Psoas muscle (tissue), 8 donors: ENCODE data around the gene MGAT5B. TPM values are rescaled to one million over a fixed set of nuclear protein-coding genes. Genes with fewer than 3 reads are reported as not detected.

Experiments
- ATAC-seq, 4 donors: fragments of 200-7000 bp; cut with Tn5 transposase; one replicate each; pipeline ENCODE4 v1.9.1; 2020; ENCODE audit warnings: moderate library complexity in 3 of 4, mild to moderate bottlenecking in 2 of 4
- DNase-seq, 2 donors: peaks; one replicate each; pipeline ENCODE4 v3.0.0-alpha.2; 2020
- H3K27ac ChIP-seq: fragments of 200-600 bp; one replicate; pipeline ENCODE4 v1.8.0; 2022
- H3K27me3 ChIP-seq, 3 donors: fragments of 200-600 bp in 1 of 3; one replicate each; pipeline versions ENCODE4 v1.6.1 to v1.8.0; 2013 to 2022; ENCODE audit warnings: low read length in 2 of 3, mild to moderate bottlenecking in 2 of 3, moderate library complexity in 1 of 3; ENCODE audit not compliant: insufficient read depth in 3 of 3
- H3K36me3 ChIP-seq, 2 donors: fragments of 200-600 bp in 1 of 2; one replicate each; pipeline versions ENCODE4 v1.6.1 to v1.8.0; 2013 to 2022; ENCODE audit warnings: low read depth in 1 of 2, mild to moderate bottlenecking in 1 of 2, moderate library complexity in 1 of 2; ENCODE audit not compliant: insufficient read depth in 1 of 2
- H3K4me1 ChIP-seq: fragments of 200-600 bp; one replicate; pipeline ENCODE4 v1.8.0; 2022
- H3K4me3 ChIP-seq: fragments of 200-600 bp; one replicate; pipeline ENCODE4 v1.8.0; 2022; ENCODE audit warnings: mild to moderate bottlenecking
- H3K9me3 ChIP-seq: fragments of 200-600 bp; one replicate; pipeline ENCODE4 v1.8.0; 2022
- WGBS, 3 donors: extraction: QIAGEN DNeasy Blood & Tissue Kit; methylation state at CpG; one replicate each; pipeline versions ENCODE4 v1.1.6 to v1.1.7; 2013; 5-methylcytosine and 5-hydroxymethylcytosine counted together
- intact Hi-C, 2 donors: fragments of 100-400 bp; cut with DNase I; formaldehyde crosslinking; loops; one replicate each; pipeline versions ENCODE4 v1.11.0 to v1.14.2; 2022
- polyA plus RNA-seq, 3 donors: library from polyadenylated mRNA; stranded (reverse); fragments of 200-250 nt; gene quantifications; one replicate each; pipeline ENCODE4 v1.2.3, GENCODE V29; 2013
- total RNA-seq, 4 donors: library from RNA; stranded (reverse); fragmentation: NEBNext Ultra II Directional in 2 of 4; extraction: Animal tissue kit (Norgen Biotek cat#: 25700) in 2 of 4; gene quantifications; one replicate each; pipeline versions ENCODE4 v1.2.1 to v1.2.4, GENCODE V29; 2021 to 2023
- TF ChIP-seq, protein P1 (sequence below): fragments of 200-600 bp; IDR thresholded peaks from one replicate; pipeline ENCODE4 v1.8.0; 2022; ENCODE audit warnings: antibody characterized with exemption
- donor health status: healthy with polysubstance abuse.
- donor health status: DM: no; HTN: no; CAD: no; lungs with moderate emphysema.
- donor health status: Bipolar disorder and iron deficiency.
- donor health status: healthy.
- donor health status: DM: yes; HTN: yes; CAD: no.
- donor health status: DM: no; HTN: no; CAD: no.
- donor health status: DM: no; HTN: no; CAD: no.
- donor health status: DM: yes; HTN: yes; CAD: no.

Gene MGAT5B
- total and polyA plus RNA-seq, 7 donors = 0.03 to 0.34 (median 0.05) TPM; not detected in 3

DNA sequence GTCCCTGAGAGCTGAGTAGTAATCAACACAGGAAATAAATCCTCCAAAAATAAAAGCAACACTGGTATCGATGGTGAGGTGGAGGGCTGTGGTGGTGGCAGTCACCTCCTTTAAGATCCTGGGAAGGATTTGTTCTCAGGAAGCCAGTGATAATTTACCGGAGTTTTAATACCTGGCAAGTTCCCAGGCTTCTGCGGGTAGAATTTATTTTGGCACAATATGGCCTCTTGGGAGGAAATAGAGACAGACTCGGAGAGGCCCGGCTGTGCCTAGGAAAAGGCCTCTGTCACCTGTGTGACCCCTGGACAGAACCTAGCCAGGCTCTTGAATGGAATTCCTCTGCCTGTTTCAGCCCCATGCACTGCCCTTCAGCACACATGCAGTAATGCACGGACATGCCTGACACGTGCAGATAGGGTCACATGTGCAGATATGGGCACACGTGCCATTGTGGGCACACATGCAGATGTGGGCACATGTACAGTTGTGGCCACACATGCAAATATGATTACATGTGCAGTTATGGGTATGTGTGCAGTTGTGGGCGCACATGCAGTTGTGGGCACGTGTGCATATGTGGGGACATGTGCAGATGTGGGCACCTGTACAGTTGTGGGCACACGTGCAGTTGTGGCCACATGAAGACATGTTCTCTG lies 33.5 kb downstream of the MGAT5B start:
- no peaks in the 10 kb centered on the region for H3K9me3 ChIP-seq
- 45 to 50% (median 46%) methylated on average over 11 of the region's 11 CpGs for WGBS, 3 donors
- intact Hi-C loops = no loop called here
- TF ChIP-seq, protein P1, sequence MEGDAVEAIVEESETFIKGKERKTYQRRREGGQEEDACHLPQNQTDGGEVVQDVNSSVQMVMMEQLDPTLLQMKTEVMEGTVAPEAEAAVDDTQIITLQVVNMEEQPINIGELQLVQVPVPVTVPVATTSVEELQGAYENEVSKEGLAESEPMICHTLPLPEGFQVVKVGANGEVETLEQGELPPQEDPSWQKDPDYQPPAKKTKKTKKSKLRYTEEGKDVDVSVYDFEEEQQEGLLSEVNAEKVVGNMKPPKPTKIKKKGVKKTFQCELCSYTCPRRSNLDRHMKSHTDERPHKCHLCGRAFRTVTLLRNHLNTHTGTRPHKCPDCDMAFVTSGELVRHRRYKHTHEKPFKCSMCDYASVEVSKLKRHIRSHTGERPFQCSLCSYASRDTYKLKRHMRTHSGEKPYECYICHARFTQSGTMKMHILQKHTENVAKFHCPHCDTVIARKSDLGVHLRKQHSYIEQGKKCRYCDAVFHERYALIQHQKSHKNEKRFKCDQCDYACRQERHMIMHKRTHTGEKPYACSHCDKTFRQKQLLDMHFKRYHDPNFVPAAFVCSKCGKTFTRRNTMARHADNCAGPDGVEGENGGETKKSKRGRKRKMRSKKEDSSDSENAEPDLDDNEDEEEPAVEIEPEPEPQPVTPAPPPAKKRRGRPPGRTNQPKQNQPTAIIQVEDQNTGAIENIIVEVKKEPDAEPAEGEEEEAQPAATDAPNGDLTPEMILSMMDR = no peak
- no peaks in the 10 kb centered on the region for H3K4me1 ChIP-seq
- ATAC-seq = no peak
- peaks cover 0 to 32% (median 5%) of the 10 kb centered on the region in 3 donors for H3K27me3 ChIP-seq
- no peak overlapping the region for H3K27ac ChIP-seq
- H3K4me3 ChIP-seq = no peak overlapping the region
- no peaks in the 10 kb centered on the region for H3K36me3 ChIP-seq
- no peak for DNase-seq

DNA sequence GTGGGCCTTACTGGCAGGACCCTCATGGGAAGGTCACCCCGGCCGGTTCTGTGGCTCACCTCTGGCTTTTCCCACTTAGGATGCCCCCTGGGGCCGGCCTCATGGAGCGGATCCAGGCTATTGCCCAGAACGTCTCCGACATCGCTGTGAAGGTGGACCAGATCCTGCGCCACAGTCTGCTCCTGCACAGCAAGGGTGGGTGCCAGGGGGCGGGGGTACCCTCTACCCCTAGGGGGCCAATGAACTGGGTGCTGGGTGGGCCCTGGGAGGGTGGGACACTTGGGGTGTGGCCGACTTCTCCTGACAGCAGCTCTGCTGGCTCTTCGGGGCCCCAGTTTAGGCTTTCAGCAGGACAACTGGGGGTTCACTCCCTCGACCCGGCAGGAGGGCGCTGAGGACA lies 34.3 kb downstream of the MGAT5B start:
- TF ChIP-seq, protein P1 = no peak
- WGBS, 3 donors = 84 to 91% (median 88%) methylated on average over 14 of the region's 14 CpGs
- Histone ChIP-seq H3K4me1 (no peaks in the 10 kb centered on the region), H3K4me3 (no peak overlapping the region), H3K27ac (no peak overlapping the region), H3K27me3 (peaks cover 0 to 36% (median 5%) of the 10 kb centered on the region in 3 donors), H3K36me3 (no peaks in the 10 kb centered on the region), H3K9me3 (no peaks in the 10 kb centered on the region)
- no peak for ATAC-seq
- DNase-seq = no peak
- intact Hi-C loops = no loop called here

DNA sequence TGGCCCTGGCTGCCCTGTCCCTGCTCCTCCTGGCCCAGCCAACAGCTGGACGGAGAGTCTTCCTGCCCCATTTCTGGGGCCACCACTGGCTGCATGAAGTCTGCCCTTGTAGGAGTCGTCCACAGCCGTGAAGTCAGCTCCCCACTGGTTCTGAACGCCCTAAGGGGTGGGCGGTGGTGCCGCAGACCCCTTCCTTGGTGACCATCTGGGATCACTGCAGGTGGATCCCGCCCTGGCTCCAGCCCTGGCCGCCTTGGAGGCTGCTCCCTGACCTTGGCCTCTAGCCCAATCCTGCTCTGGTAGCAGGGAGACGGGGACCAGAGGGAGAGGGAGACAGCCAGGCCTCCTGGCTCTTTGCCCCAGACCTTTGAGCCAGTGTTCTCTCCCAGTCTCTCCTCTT lies 35.4 kb downstream of the MGAT5B start:
- no peak for ATAC-seq
- TF ChIP-seq, protein P1 = no peak
- no peaks in the 10 kb centered on the region for H3K4me1 ChIP-seq
- no peak for DNase-seq
- intact Hi-C loops = no loop called here
- H3K27me3 ChIP-seq = peaks cover 0 to 45% (median 5%) of the 10 kb centered on the region in 3 donors
- WGBS, 3 donors = 53 to 64% (median 54%) methylated on average over 9 of the region's 9 CpGs
- no peak overlapping the region for H3K4me3 ChIP-seq
- no peaks in the 10 kb centered on the region for H3K36me3 ChIP-seq
- no peaks in the 10 kb centered on the region for H3K9me3 ChIP-seq
- H3K27ac ChIP-seq = no peak overlapping the region

DNA sequence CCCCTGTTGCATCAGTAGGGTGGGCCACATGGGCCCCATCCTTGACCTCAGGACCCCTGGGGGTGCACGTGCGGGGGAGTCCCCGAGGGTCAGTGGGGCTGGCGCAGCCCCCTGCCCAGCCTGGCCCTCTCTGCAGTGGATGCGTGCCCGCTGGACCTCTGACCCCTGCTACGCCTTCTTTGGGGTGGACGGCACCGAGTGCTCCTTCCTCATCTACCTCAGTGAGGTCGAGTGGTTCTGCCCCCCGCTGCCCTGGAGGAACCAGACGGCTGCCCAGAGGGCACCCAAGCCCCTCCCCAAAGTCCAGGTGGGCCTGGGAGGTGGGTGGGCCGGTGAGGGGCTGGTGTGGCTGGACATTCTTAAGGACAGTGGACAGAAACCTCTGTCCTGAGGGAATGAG lies 35.9 kb downstream of the MGAT5B start:
- no peak overlapping the region for H3K27ac ChIP-seq
- intact Hi-C loops = no loop called here
- DNase-seq = no peak
- H3K9me3 ChIP-seq = no peaks in the 10 kb centered on the region
- no peak for ATAC-seq
- H3K4me3 ChIP-seq = no peak overlapping the region
- no peaks in the 10 kb centered on the region for H3K4me1 ChIP-seq
- TF ChIP-seq, protein P1 = no peak
- peaks cover 0 to 41% (median 5%) of the 10 kb centered on the region in 3 donors for H3K27me3 ChIP-seq
- H3K36me3 ChIP-seq = no peaks in the 10 kb centered on the region
- 81 to 85% (median 84%) methylated on average over 13 of the region's 13 CpGs for WGBS, 3 donors

DNA sequence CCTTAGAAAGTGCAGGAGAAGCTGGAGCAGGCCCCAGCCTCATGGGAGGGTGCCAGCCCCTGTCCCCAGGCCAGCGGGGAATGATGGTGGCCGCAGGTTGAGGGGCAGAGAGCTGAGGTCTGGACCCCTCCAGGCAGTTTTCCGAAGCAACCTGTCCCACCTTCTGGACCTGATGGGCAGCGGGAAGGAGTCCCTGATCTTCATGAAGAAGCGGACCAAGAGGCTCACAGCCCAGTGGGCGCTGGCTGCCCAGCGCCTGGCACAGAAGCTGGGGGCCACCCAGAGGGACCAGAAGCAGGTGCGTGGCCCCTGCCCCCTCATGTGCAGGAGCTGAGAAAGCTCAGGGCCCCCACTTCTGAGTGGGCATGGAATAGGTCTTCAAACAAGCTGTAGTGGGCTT lies 36.8 kb downstream of the MGAT5B start:
- H3K4me1 ChIP-seq = no peaks in the 10 kb centered on the region
- H3K9me3 ChIP-seq = no peaks in the 10 kb centered on the region
- WGBS, 3 donors = 93 to 94% (median 93%) methylated on average over 6 to 8 of the region's 8 CpGs
- DNase-seq = no peak
- TF ChIP-seq, protein P1 = no peak
- H3K27me3 ChIP-seq = peaks cover 0 to 36% (median 5%) of the 10 kb centered on the region in 3 donors
- H3K4me3 ChIP-seq = no peak overlapping the region
- H3K36me3 ChIP-seq = no peaks in the 10 kb centered on the region
- no peak for ATAC-seq
- intact Hi-C loops = no loop called here
- no peak overlapping the region for H3K27ac ChIP-seq
